Keratinocyte (primary cell): ENCODE results near the gene PCDH7.

ENCODE experiments used
- EZH2 ChIP-seq: IDR thresholded peaks from one replicate; pipeline ENCODE4 v1.6.1; 2012; ENCODE audit warnings: inconsistent platforms, mild to moderate bottlenecking, low read length, moderate library complexity
- TF ChIP-seq, protein P1 (sequence below), 3 experiments: IDR thresholded peaks in 1 of 3; conservative IDR thresholded peaks in 1 of 3; optimal IDR thresholded peaks in 1 of 3; 2 replicates in 2 of 3; 3 replicates in 1 of 3; pipeline versions ENCODE3 to v1.5.1; 2011; ENCODE audit warnings: low read length in 3 of 3, mild to moderate bottlenecking in 3 of 3, moderate library complexity in 2 of 3, control low read depth in 1 of 3, inconsistent platforms in 1 of 3; ENCODE audit not compliant: insufficient read depth in 2 of 3; ENCODE audit errors: extremely low read depth in 1 of 3

DNA sequence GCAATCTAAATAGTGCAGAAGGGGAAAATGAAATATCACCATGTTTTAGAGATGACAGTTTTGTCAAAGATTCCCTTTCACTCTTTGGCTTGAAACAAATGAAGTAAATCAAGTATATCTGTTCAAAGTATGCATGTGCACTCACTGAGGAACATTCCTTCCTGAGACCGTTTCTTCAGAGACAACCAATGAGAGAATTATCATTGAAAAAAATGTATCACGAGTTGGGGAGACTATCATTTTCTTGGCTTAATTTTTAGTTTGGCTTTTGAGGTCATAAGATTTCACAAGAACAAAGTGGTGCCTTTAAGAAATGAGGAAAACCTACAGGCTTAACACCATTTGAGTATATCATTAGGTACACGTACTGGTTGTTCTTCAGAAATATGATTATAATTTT is 56.3 kb downstream of the PCDH7 start:
- TF ChIP-seq, protein P1, sequence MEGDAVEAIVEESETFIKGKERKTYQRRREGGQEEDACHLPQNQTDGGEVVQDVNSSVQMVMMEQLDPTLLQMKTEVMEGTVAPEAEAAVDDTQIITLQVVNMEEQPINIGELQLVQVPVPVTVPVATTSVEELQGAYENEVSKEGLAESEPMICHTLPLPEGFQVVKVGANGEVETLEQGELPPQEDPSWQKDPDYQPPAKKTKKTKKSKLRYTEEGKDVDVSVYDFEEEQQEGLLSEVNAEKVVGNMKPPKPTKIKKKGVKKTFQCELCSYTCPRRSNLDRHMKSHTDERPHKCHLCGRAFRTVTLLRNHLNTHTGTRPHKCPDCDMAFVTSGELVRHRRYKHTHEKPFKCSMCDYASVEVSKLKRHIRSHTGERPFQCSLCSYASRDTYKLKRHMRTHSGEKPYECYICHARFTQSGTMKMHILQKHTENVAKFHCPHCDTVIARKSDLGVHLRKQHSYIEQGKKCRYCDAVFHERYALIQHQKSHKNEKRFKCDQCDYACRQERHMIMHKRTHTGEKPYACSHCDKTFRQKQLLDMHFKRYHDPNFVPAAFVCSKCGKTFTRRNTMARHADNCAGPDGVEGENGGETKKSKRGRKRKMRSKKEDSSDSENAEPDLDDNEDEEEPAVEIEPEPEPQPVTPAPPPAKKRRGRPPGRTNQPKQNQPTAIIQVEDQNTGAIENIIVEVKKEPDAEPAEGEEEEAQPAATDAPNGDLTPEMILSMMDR (optimal IDR thresholded peaks at IDR 0.05 in 1 of 3, IDR thresholded peaks at IDR 0.05 in 1 of 3, conservative IDR thresholded peaks at IDR 0.05 in 1 of 3; ENCODE audit: extremely low read depth in 1 of 3, insufficient read depth in 2 of 3, low read length in 3 of 3): no peak
- TF ChIP-seq EZH2: no peak
